ENCODE measurements around the gene SNRNP70. TPM values are rescaled to one million over a fixed set of nuclear protein-coding genes. Genes with fewer than 3 reads are reported as not detected.

The SNRNP70 gene
- total and polyA plus RNA-seq, 2 of the 13 experiments (the other 11 are each of a cell fraction or from before 2014, with no cell fraction given) = 150 to 210 TPM

- TF ChIP-seq ZBTB40 (IDR thresholded peaks at IDR 0.05) (no peak), ZBTB40 (CRISPR knock-in tag; IDR thresholded peaks at IDR 0.05) (no peak), SOX6 (IDR thresholded peaks at IDR 0.05) (no peak), SOX6 (CRISPR knock-in tag; IDR thresholded peaks at IDR 0.05) (no peak), ZNF3 (CRISPR knock-in tag; IDR thresholded peaks at IDR 0.05) (no peak), MTERF4 (CRISPR knock-in tag; IDR thresholded peaks at IDR 0.05) (no peak), CHD2 (IDR thresholded peaks at IDR 0.05; ENCODE audit: low read depth, low read length) (no peak), ZNF333 (CRISPR knock-in tag; IDR thresholded peaks at IDR 0.05; ENCODE audit: borderline replicate concordance) (0 out of 2 replicates have a peak, but pooled peaks have one; percentile 34), TCF12 (IDR thresholded peaks at IDR 0.05) (no peak), TCF12 (CRISPR knock-in tag; IDR thresholded peaks at IDR 0.05) (0 out of 2 replicates have a peak, but pooled peaks have one; percentile 18), SIX1 (CRISPR knock-in tag; IDR thresholded peaks at IDR 0.05; ENCODE audit: borderline replicate concordance) (no peak), ZBTB33 (CRISPR knock-in tag; IDR thresholded peaks at IDR 0.05) (0 out of 2 replicates have a peak, but pooled peaks have one; percentile 17), ZNF878 (CRISPR knock-in tag; IDR thresholded peaks at IDR 0.05) (0 out of 2 replicates have a peak, but pooled peaks have one; percentile 44), AGO1 (IDR thresholded peaks at IDR 0.05; ENCODE audit: low read depth, low read length, poor library complexity, severe bottlenecking) (no peak), ARNTL (CRISPR knock-in tag; IDR thresholded peaks at IDR 0.05) (no peak), ZBTB38 (CRISPR knock-in tag; IDR thresholded peaks at IDR 0.05) (peak; percentile 91), ESRRA (CRISPR knock-in tag; IDR thresholded peaks at IDR 0.05; ENCODE audit: low read depth) (no peak)
These were observed 838 bp upstream of the SNRNP70 start (continued) for GRCh38 chr19:49084206-49085019.
